K562 (cell line): Measurements from ENCODE around the gene DOK3. TPM values are rescaled to one million over a fixed set of nuclear protein-coding genes. Genes with fewer than 3 reads are reported as not detected.

ENCODE experiments used
- ATAC-seq: fragments of 200-7000 bp; cut with Tn5 transposase; 3 replicates; pipeline ENCODE4 v1.9.1; 2020; ENCODE audit warnings: moderate library complexity
- BruUV-seq: library from RNA; stranded (reverse); fragments of 400-500 nt; replicated peaks from 2 replicates; lab custom pipeline; 2021; lab: Mats Ljungman, UMichigan
- CTCF ChIA-PET: fragments of 300-600 bp; formaldehyde crosslinking; extraction: SDS; loops from one replicate; lab custom pipeline; 2021; ENCODE audit warnings: low intra/inter-chr PET ratio; lab: Yijun Ruan, JAX
- POLR2A ChIA-PET: fragments of 300-600, 350-650 bp; sonication (Branson Sonifier 250); formaldehyde crosslinking; extraction: SDS; loops from one replicate; lab custom pipeline; 2021; ENCODE audit warnings: antibody characterized with exemption, inconsistent platforms; lab: Yijun Ruan, JAX
- DNase-seq, 4 experiments: peaks; one replicate each; pipeline versions ENCODE4 v3.0.0 to v3.0.0-alpha.2; 2011 to 2018; ENCODE audit warnings: low spot score in 3 of 4, mixed read lengths in 3 of 4; ENCODE audit errors: extremely low read depth in 1 of 4
- FAIRE-seq: peaks from 2 replicates; lab custom pipeline; 2011; peaks lifted over from hg19 to GRCh38; lab: Jason Lieb, UNC
- H2AFZ ChIP-seq: 2 replicates; pipeline ENCODE4 v1.6.0; 2011; ENCODE audit warnings: low read depth, low read length, control low read depth, inconsistent platforms
- H3K27ac ChIP-seq: fragments of 200-600 bp; 3 replicates; pipeline ENCODE4 v1.8.0; 2011; ENCODE audit warnings: low read depth, mild to moderate bottlenecking, control low read depth, inconsistent platforms, low read length, moderate library complexity, mixed read lengths; ENCODE audit errors: extremely low read depth
- H3K27me3 ChIP-seq, 2 experiments: fragments of 300-600 bp in 1 of 2; 2 replicates in 1 of 2; 3 replicates in 1 of 2; pipeline versions ENCODE4 v1.6.0 to v1.8.0; 2011; ENCODE audit warnings: inconsistent platforms in 2 of 2, low read length in 2 of 2, mild to moderate bottlenecking in 1 of 2, mixed read lengths in 1 of 2, moderate library complexity in 1 of 2; ENCODE audit not compliant: control insufficient read depth in 2 of 2, insufficient read depth in 2 of 2
- H3K36me3 ChIP-seq: fragments of 300-600 bp; 3 replicates; pipeline ENCODE4 v1.8.0; 2011; ENCODE audit warnings: mild to moderate bottlenecking, low read length, inconsistent platforms; ENCODE audit not compliant: control insufficient read depth, insufficient read depth
- H3K4me1 ChIP-seq, 2 experiments: fragments of 200-600 bp in 1 of 2; replicated peaks in 1 of 2; 2 replicates in 1 of 2; 3 replicates in 1 of 2; pipeline versions ENCODE4 v1.5.1 to v1.8.0; 2011; ENCODE audit warnings: inconsistent platforms in 2 of 2, low read length in 2 of 2, mild to moderate bottlenecking in 1 of 2, mixed read lengths in 1 of 2, moderate library complexity in 1 of 2; ENCODE audit not compliant: control insufficient read depth in 2 of 2, insufficient read depth in 2 of 2
- H3K4me2 ChIP-seq: 2 replicates; pipeline ENCODE4 v1.6.1; 2011; ENCODE audit warnings: low read length, control low read depth, inconsistent platforms, mixed read lengths; ENCODE audit not compliant: insufficient read depth
- H3K4me3 ChIP-seq: fragments of 200-600 bp; sonication (generic), shearing (Covaris generic); 2 replicates; pipeline ENCODE4 v1.5.1; 2016; ENCODE audit warnings: control low read depth, inconsistent platforms
- H3K79me2 ChIP-seq: fragments of 200-600 bp; 3 replicates; pipeline ENCODE4 v1.8.0; 2011; ENCODE audit warnings: low read length, inconsistent platforms; ENCODE audit not compliant: control insufficient read depth, insufficient read depth
- H3K9ac ChIP-seq, 2 experiments: 2 replicates each; pipeline versions ENCODE4 v1.6.0 to v1.6.1; 2011; ENCODE audit warnings: low read depth in 2 of 2, low read length in 2 of 2, control low read depth in 1 of 2, inconsistent platforms in 1 of 2, mild to moderate bottlenecking in 1 of 2, mixed read lengths in 1 of 2; ENCODE audit not compliant: insufficient read depth in 1 of 2
- H3K9me1 ChIP-seq: one replicate; pipeline ENCODE4 v1.6.0; 2011; ENCODE audit warnings: inconsistent platforms, mild to moderate bottlenecking, low read length, moderate library complexity; ENCODE audit not compliant: control insufficient read depth, insufficient read depth
- H3K9me3 ChIP-seq: replicated peaks from 2 replicates; pipeline ENCODE4 v1.5.1; 2011; ENCODE audit warnings: low read depth, low read length, inconsistent platforms; ENCODE audit not compliant: control insufficient read depth, insufficient read depth
- H4K20me1 ChIP-seq: replicated peaks from 2 replicates; pipeline ENCODE4 v1.6.1; 2011; ENCODE audit warnings: low read length, inconsistent platforms, mixed read lengths; ENCODE audit not compliant: control insufficient read depth, insufficient read depth
- ATF1 ChIP-seq, 2 experiments: fragments of 450-650 bp in 1 of 2; IDR thresholded peaks; 2 replicates each; pipeline ENCODE4 v1.6.1; 2016; ENCODE audit warnings: missing compliant biosample characterization in 1 of 2, missing genetic modification characterization in 1 of 2
- POLR2G ChIP-seq: fragments of 200-400 bp; formaldehyde crosslinking; IDR thresholded peaks from 2 replicates; pipeline ENCODE4 v1.6.1; 2017; ENCODE audit warnings: low read depth, mild to moderate bottlenecking, antibody characterized with exemption, low read length, moderate library complexity
- RBM25 ChIP-seq: fragments of 200-400 bp; formaldehyde crosslinking; IDR thresholded peaks from 2 replicates; pipeline ENCODE4 v1.6.1; 2018; ENCODE audit warnings: low read length, low read depth, moderate library complexity; ENCODE audit not compliant: severe bottlenecking
- ZNF146 ChIP-seq: IDR thresholded peaks from one replicate; pipeline ENCODE4 v1.6.1; 2018; ENCODE audit warnings: missing compliant biosample characterization; ENCODE audit not compliant: unreplicated experiment
- ZZZ3 ChIP-seq: fragments of 450-650 bp; IDR thresholded peaks from 2 replicates; pipeline ENCODE4 v1.6.1; 2016; ENCODE audit warnings: antibody characterized with exemption, mild to moderate bottlenecking, moderate library complexity
- WGBS: fragments of 100-300 bp; shearing (Covaris generic); methylation state at CpG from one replicate; pipeline ENCODE4 v1.1.6; 2016; ENCODE audit warnings: low coverage, mixed read lengths; ENCODE audit not compliant: insufficient coverage; ENCODE audit errors: missing lambda C conversion rate; 5-methylcytosine and 5-hydroxymethylcytosine counted together
- in situ Hi-C: fragments of 300-500 bp; cut with MboI; formaldehyde crosslinking; loops from 4 replicates; pipeline ENCODE4 v1.15.0; 2018; ENCODE audit warnings: inconsistent platforms, mixed read lengths
- intact Hi-C: fragments of 100-400 bp; cut with micrococcal nuclease; formaldehyde crosslinking; loops from 2 replicates; pipeline ENCODE4 v1.14.2; 2022
- polyA plus RNA-seq, 8 experiments: library from polyadenylated mRNA; depleted of rRNA in 4 of 8; stranded (reverse) in 5 of 8; unstranded in 3 of 8; fragments of >200 nt; fragmentation: Nextera tagmentation in 2 of 8; fragmentation: Illumina TruSeq in 1 of 8; extraction: Ambion mirVana in 2 of 8; extraction: Trizol in 1 of 8; gene quantifications; 2 replicates each; pipeline versions ENCODE4 v1.2.1 to v1.2.3, GENCODE V29; 2011 to 2014; ENCODE audit warnings: inconsistent platforms in 1 of 8, missing spikeins in 1 of 8
- total RNA-seq, 7 experiments: library from RNA; depleted of rRNA in 6 of 7; stranded (reverse); fragments of >200 nt in 6 of 7; fragmentation: Illumina TruSeq in 2 of 7; extraction: Trizol in 2 of 7; gene quantifications; 2 replicates each; pipeline versions ENCODE4 v1.2.1 to v1.2.3, GENCODE V29; 2011 to 2021; ENCODE audit warnings: low replicate concordance in 1 of 7

DOK3 gene
- total and polyA plus RNA-seq, 9 of the 15 experiments (the other 6 are each of a cell fraction or from before 2014, with no cell fraction given): 1.3 to 23.0 (median 8.0) TPM

DNA sequence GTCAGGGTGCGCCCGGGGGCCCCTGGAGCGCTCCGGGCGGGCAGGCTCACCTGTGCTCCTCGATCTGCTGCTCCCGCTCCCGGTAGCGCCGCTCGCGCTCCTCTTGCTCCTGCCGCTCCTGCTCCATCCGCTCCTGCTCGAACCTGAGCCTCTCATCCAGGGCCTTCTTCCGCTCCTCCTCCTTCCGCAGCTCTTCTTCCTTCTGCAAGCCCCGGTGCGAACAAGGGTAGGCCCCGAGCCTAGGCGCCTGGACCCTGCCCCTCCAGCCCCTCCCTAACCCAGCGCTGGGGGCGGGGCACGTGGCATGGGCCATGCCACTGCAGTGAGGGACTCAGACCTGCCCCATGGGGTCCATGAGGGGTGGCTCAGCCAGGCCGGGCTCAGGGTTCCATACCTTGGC, 42.8 kb downstream of the DOK3 start:
- Histone ChIP-seq H3K9me3 (peaks cover 4% of the 10 kb centered on the region), H3K79me2 (peaks cover 25% of the 10 kb centered on the region), H3K4me1 (peaks cover 8 to 40% of the 10 kb centered on the region in 2 experiments), H3K27ac (no peak overlapping the region), H3K4me3 (no peak overlapping the region), H3K4me2 (no peak overlapping the region), H3K9me1 (no peaks in the 10 kb centered on the region), H3K36me3 (peaks cover 64% of the 10 kb centered on the region; the same call in 2 of the 3 replicates), H3K27me3 (no peaks in the 10 kb centered on the region), H4K20me1 (no peaks in the 10 kb centered on the region; the same call in none of the 2 replicates), H2AFZ (no peak overlapping the region), H3K9ac (no peak overlapping the region)
- TF ChIP-seq POLR2G (peak; percentile 28; the same call in 1 of the 2 replicates), ZZZ3 (no peak)
- intact Hi-C loops (no loop called here), in situ Hi-C loops (no loop called here)
- FAIRE-seq: no peak
- 95% methylated on average over 13 of the region's 25 CpGs for WGBS
- ATAC-seq: no peak
- ChIA-PET CTCF (no interaction called here), POLR2A (interaction anchor here (0.6 to 0.7 kb wide), 2 partner anchors 9 to 11 kb away, joined by 3 read pairs; no protein-coding TSS in a partner anchor)
- no TSS peak for BruUV-seq
- DNase-seq: no peak

DNA sequence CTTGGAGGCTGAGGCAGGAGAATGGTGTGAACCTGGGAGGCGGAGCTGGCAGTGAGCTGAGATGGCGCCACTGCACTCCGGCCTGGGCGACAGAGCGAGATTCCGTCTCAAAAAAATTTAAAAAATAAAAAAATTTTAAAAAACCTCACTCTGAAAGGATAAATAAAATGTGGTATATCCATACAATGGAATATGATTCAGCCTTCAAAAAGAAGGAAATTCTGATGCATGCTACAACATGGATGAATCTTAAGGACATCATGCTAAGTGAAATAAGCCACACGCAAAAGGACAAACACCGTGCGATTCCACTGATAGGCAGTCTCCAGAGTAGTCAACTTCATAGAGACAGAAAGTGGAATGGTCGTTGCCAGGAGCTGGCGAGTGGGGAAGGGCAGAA, 44.6 kb downstream of the DOK3 start:
- Histone ChIP-seq H3K27ac (no peak overlapping the region), H2AFZ (no peak overlapping the region), H3K9me3 (peaks cover 4% of the 10 kb centered on the region), H3K4me3 (no peak overlapping the region), H3K9ac (no peak overlapping the region), H4K20me1 (no peaks in the 10 kb centered on the region; the same call in none of the 2 replicates), H3K27me3 (no peaks in the 10 kb centered on the region), H3K4me2 (no peak overlapping the region), H3K79me2 (peaks cover 8% of the 10 kb centered on the region), H3K9me1 (no peaks in the 10 kb centered on the region), H3K36me3 (peaks cover 60% of the 10 kb centered on the region; the same call in 2 of the 3 replicates), H3K4me1 (peaks cover 8 to 32% of the 10 kb centered on the region in 2 experiments)
- no peak for DNase-seq
- POLR2A ChIA-PET: interaction anchor here (0.7 kb wide), 1 partner anchor 10 kb away, joined by 3 read pairs; no protein-coding TSS in a partner anchor
- no TSS peak for BruUV-seq
- in situ Hi-C loops (no loop called here), intact Hi-C loops (no loop called here)
- WGBS: 94% methylated on average over 11 of the region's 11 CpGs
- ATAC-seq: no peak
- peak; percentile 84 for TF ChIP-seq ZNF146
- TF ChIP-seq ATF1 (CRISPR knock-in tag; IDR thresholded peaks at IDR 0.05): no peak
- no peak for TF ChIP-seq ATF1 (tag; IDR thresholded peaks at IDR 0.05)
- TF ChIP-seq RBM25: peak; percentile 59
- no peak for FAIRE-seq
- CTCF ChIA-PET: no interaction called here
